Cardiac fibroblast (primary cell): ENCODE data around the gene FOXI1.

ENCODE experiments used
- DNase-seq, 2 donors: peaks; one replicate each; pipeline versions ENCODE4 v3.0.0 to v3.0.0-alpha.2; 2010; ENCODE audit warnings: low read depth in 2 of 2
- H3K4me3 ChIP-seq, 2 donors: replicated peaks in 1 of 2; 1 replicate in 1 of 2; 2 replicates in 1 of 2; pipeline ENCODE4 v1.5.1; 2011; ENCODE audit warnings: low read depth in 2 of 2, low read length in 2 of 2, mild to moderate bottlenecking in 2 of 2, moderate library complexity in 1 of 2
- TF ChIP-seq, protein P1 (sequence below): IDR thresholded peaks from one replicate; pipeline ENCODE4 v1.5.1; 2011; ENCODE audit warnings: low read depth, mild to moderate bottlenecking, low read length, inconsistent platforms

FOXI1 gene

DNA sequence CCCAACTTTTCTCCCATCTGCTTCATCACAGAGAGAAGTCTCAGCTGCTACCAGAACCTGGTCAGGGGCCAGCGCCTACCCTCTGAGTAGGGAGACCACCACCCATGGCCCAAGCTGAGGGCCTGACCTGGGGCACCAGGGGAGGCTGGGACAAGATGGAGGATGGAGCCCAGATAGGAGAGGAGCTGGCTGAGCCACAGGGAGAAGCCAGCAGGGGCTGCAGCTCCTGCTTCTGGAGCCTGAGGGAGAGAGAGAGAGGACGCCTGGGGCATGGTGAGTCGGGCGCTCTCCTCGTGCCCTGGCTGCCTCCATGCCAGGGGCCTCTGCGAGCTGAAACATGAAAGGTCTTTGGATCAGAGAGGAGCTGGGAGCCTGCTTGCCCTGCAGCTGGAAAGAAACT, 1.4 kb upstream of the FOXI1 start:
- TF ChIP-seq, protein P1, sequence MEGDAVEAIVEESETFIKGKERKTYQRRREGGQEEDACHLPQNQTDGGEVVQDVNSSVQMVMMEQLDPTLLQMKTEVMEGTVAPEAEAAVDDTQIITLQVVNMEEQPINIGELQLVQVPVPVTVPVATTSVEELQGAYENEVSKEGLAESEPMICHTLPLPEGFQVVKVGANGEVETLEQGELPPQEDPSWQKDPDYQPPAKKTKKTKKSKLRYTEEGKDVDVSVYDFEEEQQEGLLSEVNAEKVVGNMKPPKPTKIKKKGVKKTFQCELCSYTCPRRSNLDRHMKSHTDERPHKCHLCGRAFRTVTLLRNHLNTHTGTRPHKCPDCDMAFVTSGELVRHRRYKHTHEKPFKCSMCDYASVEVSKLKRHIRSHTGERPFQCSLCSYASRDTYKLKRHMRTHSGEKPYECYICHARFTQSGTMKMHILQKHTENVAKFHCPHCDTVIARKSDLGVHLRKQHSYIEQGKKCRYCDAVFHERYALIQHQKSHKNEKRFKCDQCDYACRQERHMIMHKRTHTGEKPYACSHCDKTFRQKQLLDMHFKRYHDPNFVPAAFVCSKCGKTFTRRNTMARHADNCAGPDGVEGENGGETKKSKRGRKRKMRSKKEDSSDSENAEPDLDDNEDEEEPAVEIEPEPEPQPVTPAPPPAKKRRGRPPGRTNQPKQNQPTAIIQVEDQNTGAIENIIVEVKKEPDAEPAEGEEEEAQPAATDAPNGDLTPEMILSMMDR, result no peak
- no peak for DNase-seq
- no peak overlapping the region for H3K4me3 ChIP-seq

DNA sequence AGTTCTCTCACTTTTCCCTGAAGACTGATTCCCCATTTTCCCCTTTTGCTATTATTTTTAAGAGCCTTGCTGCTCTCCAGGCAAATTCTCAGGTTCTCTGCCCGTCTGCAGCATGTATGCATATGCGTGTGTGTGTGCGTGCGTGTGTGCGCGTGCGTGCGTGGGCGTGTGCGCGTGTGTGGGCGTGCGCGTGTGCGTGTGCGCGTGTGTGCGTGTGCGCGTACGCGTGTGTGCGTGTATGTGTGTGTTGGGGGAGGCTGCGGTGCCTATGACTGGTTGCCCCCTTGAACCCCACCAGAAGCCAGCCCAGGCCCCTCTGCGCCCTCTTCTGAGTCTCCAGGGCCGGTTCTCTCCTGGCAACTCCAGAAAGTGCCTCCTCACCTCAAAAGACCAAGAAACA, 987 bp upstream of the FOXI1 start:
- no peak for DNase-seq
- TF ChIP-seq, protein P1, result no peak
- no peak overlapping the region for H3K4me3 ChIP-seq

DNA sequence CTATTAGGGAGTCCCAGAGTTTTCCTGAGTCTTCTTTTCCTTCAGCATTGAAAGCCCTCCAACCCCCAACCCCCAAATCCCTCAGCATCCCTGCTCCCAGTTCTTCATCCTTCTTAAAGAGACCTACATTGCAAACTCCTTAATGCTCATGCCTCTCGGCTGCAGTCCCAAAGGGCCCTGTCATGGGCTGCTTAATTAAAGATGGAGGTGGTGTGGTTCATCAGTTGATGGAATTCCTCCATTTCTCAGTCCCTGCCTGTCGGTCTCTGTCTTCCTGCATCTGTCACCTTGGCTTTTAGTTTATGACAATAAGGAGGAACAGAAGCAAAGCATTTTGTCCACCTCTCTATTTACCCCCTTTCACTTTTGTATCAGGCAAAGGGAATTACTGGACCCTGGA, 2.0 kb downstream of the FOXI1 start:
- no peak for DNase-seq
- TF ChIP-seq, protein P1, result no peak
- H3K4me3 ChIP-seq, result no peak overlapping the region

DNA sequence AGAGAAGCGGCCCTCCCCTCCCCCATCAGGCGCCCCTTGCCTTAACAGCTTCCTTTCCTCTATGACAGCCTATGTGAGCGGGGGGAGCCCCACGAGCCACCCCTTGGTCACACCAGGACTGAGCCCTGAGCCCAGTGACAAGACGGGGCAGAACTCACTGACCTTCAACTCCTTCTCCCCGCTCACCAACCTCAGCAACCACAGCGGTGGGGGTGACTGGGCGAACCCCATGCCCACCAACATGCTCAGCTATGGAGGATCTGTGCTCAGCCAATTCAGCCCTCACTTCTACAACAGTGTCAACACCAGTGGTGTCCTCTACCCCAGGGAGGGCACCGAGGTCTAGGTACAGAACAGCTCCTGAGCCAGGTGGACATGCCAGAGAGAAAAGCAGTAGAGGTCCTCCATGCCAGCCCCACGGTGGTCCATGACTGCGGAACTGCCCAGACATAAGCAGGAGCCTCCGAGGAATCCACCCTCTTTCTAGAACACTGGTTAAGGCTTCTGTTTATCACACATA, 2.6 kb downstream of the FOXI1 start:
- no peak overlapping the region for H3K4me3 ChIP-seq
- no peak for DNase-seq
- TF ChIP-seq, protein P1, result no peak

DNA sequence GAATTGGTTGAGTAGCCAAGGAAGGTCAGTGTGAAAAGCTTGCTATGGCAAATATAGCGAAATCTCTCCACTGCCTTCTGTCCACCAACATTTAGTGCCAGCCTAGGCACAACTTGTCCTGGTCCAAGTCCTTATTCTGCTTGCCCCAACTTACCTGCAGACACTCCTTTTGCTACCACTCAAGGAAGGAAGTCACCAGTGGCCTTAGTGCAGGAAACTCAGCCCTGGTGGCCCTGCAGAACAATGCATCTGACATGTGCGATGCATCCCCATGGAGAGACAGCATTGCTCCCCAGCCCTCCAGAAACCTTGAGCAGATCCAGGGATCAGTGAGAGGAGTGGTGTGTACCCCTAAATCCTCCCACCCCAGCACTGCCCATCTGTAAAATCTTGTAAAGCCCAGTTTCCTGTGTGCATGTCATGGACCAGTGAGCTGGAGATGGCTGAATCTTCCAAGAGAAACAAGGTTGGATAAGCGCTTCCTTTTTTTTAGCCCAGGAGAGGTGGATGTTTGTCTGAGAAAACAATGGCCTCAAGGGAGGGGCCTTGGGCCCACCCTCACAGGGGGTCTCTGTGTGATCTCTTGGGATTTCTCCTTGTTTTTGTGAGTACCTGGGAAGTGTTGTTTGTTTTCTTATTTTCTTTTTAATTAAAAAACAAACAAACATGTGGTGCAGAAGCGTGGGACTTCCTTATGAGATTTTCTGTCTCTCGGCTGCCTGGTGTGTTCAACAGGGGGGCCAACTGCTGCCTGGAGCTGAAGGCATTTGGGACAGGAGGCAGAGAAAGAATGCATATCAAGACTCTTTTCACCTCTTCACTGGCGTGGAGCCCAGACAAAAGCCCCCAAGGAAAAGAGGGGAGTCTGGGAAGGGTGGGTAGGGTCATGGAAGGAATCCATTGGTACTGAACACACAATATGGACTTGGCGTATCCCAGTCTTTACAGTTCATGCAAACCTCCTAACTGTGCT, 3.6 kb downstream of the FOXI1 start:
- no peak for DNase-seq
- no peak overlapping the region for H3K4me3 ChIP-seq
- TF ChIP-seq, protein P1, result no peak

DNA sequence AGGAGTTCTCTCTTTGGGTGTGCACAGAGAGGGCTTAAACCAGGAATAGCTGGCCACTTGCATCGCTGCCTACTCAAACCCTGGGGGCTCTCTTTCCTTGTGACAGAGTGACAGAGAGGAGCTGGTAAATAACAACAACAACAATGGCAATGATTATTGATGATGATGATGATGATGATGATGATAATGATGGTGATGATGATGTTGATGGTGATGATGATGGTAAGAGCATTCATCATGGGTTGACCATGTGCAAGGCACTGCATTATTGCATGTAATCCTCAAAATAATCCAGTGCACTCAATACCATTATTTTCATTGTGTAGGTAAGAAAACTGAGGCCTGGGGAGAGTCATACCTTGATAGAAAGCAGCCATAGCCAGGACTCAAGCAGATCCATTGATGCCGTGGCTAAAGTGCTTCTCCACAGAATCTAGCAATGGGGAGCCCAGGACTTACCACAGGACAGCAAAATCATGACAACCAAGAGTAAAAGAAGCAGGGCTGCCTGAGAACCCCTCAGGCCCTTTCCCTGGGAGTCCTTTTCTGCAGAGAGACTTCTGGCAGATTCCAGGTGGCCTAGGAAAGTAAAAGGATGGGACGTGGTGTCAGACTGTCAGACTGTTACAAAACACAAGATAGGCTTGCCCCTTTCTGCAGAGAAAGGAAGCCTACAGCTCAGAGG, 4.8 kb downstream of the FOXI1 start:
- TF ChIP-seq, protein P1, result no peak
- DNase-seq, result no peak
- no peak overlapping the region for H3K4me3 ChIP-seq
